22Rv1 (cell line): Measurements from ENCODE around the gene DNMT3A.

Experiments
- CTCF ChIP-seq: fragments of 450-650 bp; IDR thresholded peaks from 2 replicates; pipeline ENCODE4 v1.5.1; 2017; ENCODE audit warnings: mild to moderate bottlenecking
- ZFX ChIP-seq: fragments of 450-650 bp; IDR thresholded peaks from 2 replicates; pipeline ENCODE4 v1.6.1; 2017; ENCODE audit warnings: antibody characterized with exemption, borderline replicate concordance

- TF ChIP-seq CTCF (no peak), ZFX (no peak)
Measured at GRCh38 chr2:25366629-25367028, 24.9 kb upstream of the DNMT3A start.
